Stimulated activated CD8-positive, alpha-beta memory T cell treated with anti-CD3 and anti-CD28 coated beads, Interleukin-12 subunit alpha, Interleukin-12 subunit beta, amount 100 ng/mL, for 4 hours (primary cell): ENCODE results near the gene SLBP.

Experiments used
- DNase-seq: peaks from one replicate; pipeline ENCODE4 v3.0.0-alpha.2; 2020; ENCODE audit warnings: low read depth

SLBP gene

GRCh38 chr4:1651609-1652008 lies 60.5 kb downstream of the SLBP start:
- DNase-seq: no peak

- no peak for DNase-seq
Observed at GRCh38 chr4:1648962-1649361, 63.2 kb downstream of the SLBP start.

- no peak for DNase-seq
Observed at GRCh38 chr4:1647432-1647831, 64.7 kb downstream of the SLBP start.

GRCh38 chr4:1646690-1647089 lies 65.4 kb downstream of the SLBP start:
- DNase-seq: no peak

- DNase-seq: no peak
Observed at GRCh38 chr4:1644891-1645657, 67.0 kb downstream of the SLBP start.

- no peak for DNase-seq
Observed at GRCh38 chr4:1643971-1644735, 68.0 kb downstream of the SLBP start.
